Parathyroid adenoma (tissue), 2 donors: ENCODE results near the gene EBPL.

Source experiments
- H2AFZ ChIP-seq: fragments of 300-600 bp; sonication (generic); one replicate; pipeline ENCODE4 v1.7.0; 2017; ENCODE audit warnings: antibody characterized with exemption, mild to moderate bottlenecking
- H3K27ac ChIP-seq: fragments of 300-600 bp; sonication (generic); one replicate; pipeline ENCODE4 v1.7.0; 2017
- H3K27me3 ChIP-seq: fragments of 300-600 bp; sonication (generic); one replicate; pipeline ENCODE4 v1.7.0; 2017; ENCODE audit warnings: low read length; ENCODE audit not compliant: control insufficient read depth, insufficient read depth
- H3K36me3 ChIP-seq: fragments of 300-600 bp; sonication (generic); one replicate; pipeline ENCODE4 v1.7.0; 2017; ENCODE audit warnings: low read length; ENCODE audit not compliant: control insufficient read depth, insufficient read depth
- H3K4me1 ChIP-seq: fragments of 300-600 bp; sonication (generic); one replicate; pipeline ENCODE4 v1.7.0; 2017; ENCODE audit warnings: control low read depth
- H3K4me2 ChIP-seq: fragments of 300-600 bp; sonication (generic); one replicate; pipeline ENCODE4 v1.7.0; 2017; ENCODE audit warnings: low read length
- H3K4me3 ChIP-seq: fragments of 300-600 bp; sonication (generic); one replicate; pipeline ENCODE4 v1.7.0; 2017; ENCODE audit warnings: low read depth, low read length
- H3K79me2 ChIP-seq: fragments of 300-600 bp; sonication (generic); one replicate; pipeline ENCODE4 v1.7.0; 2017; ENCODE audit warnings: control low read depth
- H3K9ac ChIP-seq: fragments of 300-600 bp; sonication (generic); one replicate; pipeline ENCODE4 v1.7.0; 2017; ENCODE audit warnings: mild to moderate bottlenecking
- H3K9me3 ChIP-seq: fragments of 300-600 bp; sonication (generic); one replicate; pipeline ENCODE4 v1.7.0; 2017; ENCODE audit warnings: low read length; ENCODE audit not compliant: control insufficient read depth
- CTCF ChIP-seq: fragments of 300-600 bp; sonication (generic); IDR thresholded peaks from one replicate; pipeline ENCODE4 v1.7.0; 2017; ENCODE audit warnings: antibody characterized with exemption, mild to moderate bottlenecking
- donor health status: primary hyperparathyroidism.

Gene EBPL

GRCh38 chr13:49701491-49701890 is 10.2 kb upstream of the EBPL start:
- no peaks in the 10 kb centered on the region for H3K27me3 ChIP-seq
- no peak overlapping the region for H3K4me3 ChIP-seq
- no peaks in the 10 kb centered on the region for H3K36me3 ChIP-seq
- no peak overlapping the region for H3K4me2 ChIP-seq
- H3K4me1 ChIP-seq = no peaks in the 10 kb centered on the region
- H3K27ac ChIP-seq = no peak overlapping the region
- H3K9me3 ChIP-seq = no peaks in the 10 kb centered on the region
- no peaks in the 10 kb centered on the region for H3K79me2 ChIP-seq
- TF ChIP-seq CTCF = no peak
- H3K9ac ChIP-seq = no peak overlapping the region
- H2AFZ ChIP-seq = no peak overlapping the region

GRCh38 chr13:49697468-49697867 is 6.2 kb upstream of the EBPL start:
- H3K27ac ChIP-seq = no peak overlapping the region
- H3K4me3 ChIP-seq = no peak overlapping the region
- no peaks in the 10 kb centered on the region for H3K79me2 ChIP-seq
- no peaks in the 10 kb centered on the region for H3K9me3 ChIP-seq
- H3K36me3 ChIP-seq = no peaks in the 10 kb centered on the region
- no peak overlapping the region for H3K4me2 ChIP-seq
- H3K9ac ChIP-seq = no peak overlapping the region
- TF ChIP-seq CTCF = no peak
- no peaks in the 10 kb centered on the region for H3K4me1 ChIP-seq
- no peak overlapping the region for H2AFZ ChIP-seq
- no peaks in the 10 kb centered on the region for H3K27me3 ChIP-seq

- H3K4me3 ChIP-seq = no peak overlapping the region
- no peaks in the 10 kb centered on the region for H3K36me3 ChIP-seq
- no peaks in the 10 kb centered on the region for H3K79me2 ChIP-seq
- H3K27me3 ChIP-seq = no peaks in the 10 kb centered on the region
- no peak overlapping the region for H3K9ac ChIP-seq
- TF ChIP-seq CTCF = no peak
- no peak overlapping the region for H3K4me2 ChIP-seq
- H3K9me3 ChIP-seq = no peaks in the 10 kb centered on the region
- no peak overlapping the region for H3K27ac ChIP-seq
- no peaks in the 10 kb centered on the region for H3K4me1 ChIP-seq
- H2AFZ ChIP-seq = no peak overlapping the region
These were observed 3.2 kb upstream of the EBPL start for GRCh38 chr13:49694446-49694845.

- no peak overlapping the region for H2AFZ ChIP-seq
- H3K27me3 ChIP-seq = no peaks in the 10 kb centered on the region
- H3K79me2 ChIP-seq = no peaks in the 10 kb centered on the region
- H3K9me3 ChIP-seq = no peaks in the 10 kb centered on the region
- H3K4me1 ChIP-seq = no peaks in the 10 kb centered on the region
- H3K27ac ChIP-seq = no peak overlapping the region
- H3K36me3 ChIP-seq = no peaks in the 10 kb centered on the region
- no peak overlapping the region for H3K4me3 ChIP-seq
- no peak overlapping the region for H3K9ac ChIP-seq
- H3K4me2 ChIP-seq = no peak overlapping the region
- TF ChIP-seq CTCF = no peak
These were observed 2.6 kb upstream of the EBPL start for GRCh38 chr13:49693877-49694276.

- Histone ChIP-seq H3K4me1 (no peaks in the 10 kb centered on the region), H3K4me2 (no peak overlapping the region), H3K36me3 (no peaks in the 10 kb centered on the region), H3K4me3 (no peak overlapping the region), H3K27ac (no peak overlapping the region), H3K79me2 (no peaks in the 10 kb centered on the region), H2AFZ (no peak overlapping the region), H3K27me3 (no peaks in the 10 kb centered on the region), H3K9me3 (no peaks in the 10 kb centered on the region), H3K9ac (no peak overlapping the region)
- TF ChIP-seq CTCF = no peak
These were observed 2.0 kb upstream of the EBPL start for GRCh38 chr13:49693191-49693733.
